PC-9 (cell line): Measurements from ENCODE around the gene ABTB2. TPM values are rescaled to one million over a fixed set of nuclear protein-coding genes. Genes with fewer than 3 reads are reported as not detected.
A peak's percentile ranks its signal among the peaks of the same experiment; 100 is the strongest.

ENCODE experiments used
- BruUV-seq: library from RNA; stranded (reverse); fragments of 400-500 nt; replicated peaks from 2 replicates; lab custom pipeline; 2021; lab: Mats Ljungman, UMichigan
- CTCF ChIA-PET: fragments of 300-600 bp; sonication (Branson Sonifier 250); formaldehyde crosslinking; loops from one replicate; lab custom pipeline; 2022; ENCODE audit warnings: antibody characterized with exemption; lab: Charles Lee
- POLR2A ChIA-PET: fragments of 300-600 bp; sonication (Branson Sonifier 250); formaldehyde crosslinking; loops from one replicate; lab custom pipeline; 2022; ENCODE audit warnings: antibody characterized with exemption; ENCODE audit not compliant: unreplicated experiment; lab: Charles Lee
- DNase-seq, 2 experiments: peaks; one replicate each; pipeline versions ENCODE4 v3.0.0 to v3.0.0-alpha.2; 2015 to 2022; ENCODE audit warnings: mixed read lengths in 1 of 2
- H2AFZ ChIP-seq: fragments of 200-600 bp; sonication (generic); 2 replicates; pipeline ENCODE4 v1.8.1; 2017; ENCODE audit warnings: antibody characterized with exemption
- H3F3A ChIP-seq: fragments of 200-600 bp; sonication (generic); 2 replicates; pipeline ENCODE4 v1.8.1; 2017; ENCODE audit warnings: antibody characterized with exemption, mild to moderate bottlenecking, low read depth; ENCODE audit not compliant: insufficient read depth
- H3K27ac ChIP-seq: fragments of 200-600 bp; sonication (generic); 2 replicates; pipeline ENCODE4 v1.6.1; 2016; ENCODE audit warnings: mixed run types
- H3K27me3 ChIP-seq: fragments of 200-600 bp; sonication (generic); 2 replicates; pipeline ENCODE4 v1.6.1; 2016; ENCODE audit warnings: low read depth, mixed run types; ENCODE audit not compliant: insufficient read depth
- H3K36me3 ChIP-seq: fragments of 200-600 bp; sonication (generic); 2 replicates; pipeline ENCODE4 v1.6.1; 2016; ENCODE audit warnings: low read depth, mixed run types
- H3K4me1 ChIP-seq: fragments of 200-600 bp; sonication (generic); replicated peaks from 2 replicates; pipeline ENCODE4 v1.6.1; 2016; ENCODE audit warnings: mixed run types; ENCODE audit not compliant: insufficient read depth
- H3K4me2 ChIP-seq: fragments of 200-600 bp; sonication (generic); 2 replicates; pipeline ENCODE4 v1.6.1; 2017; ENCODE audit warnings: mixed run types
- H3K4me3 ChIP-seq: fragments of 200-600 bp; sonication (generic); 2 replicates; pipeline ENCODE4 v1.6.1; 2016; ENCODE audit warnings: mixed run types
- H3K79me2 ChIP-seq: fragments of 200-600 bp; sonication (generic); 2 replicates; pipeline ENCODE4 v1.6.1; 2017; ENCODE audit warnings: low read depth, mixed run types
- H3K9me2 ChIP-seq: fragments of 200-600 bp; sonication (generic); 2 replicates; pipeline ENCODE4 v1.8.1; 2017; ENCODE audit warnings: mild to moderate bottlenecking; ENCODE audit not compliant: insufficient read depth
- H3K9me3 ChIP-seq: fragments of 200-600 bp; sonication (generic); 2 replicates; pipeline ENCODE4 v1.8.1; 2016; ENCODE audit warnings: low read depth; ENCODE audit not compliant: insufficient read depth
- H4K20me1 ChIP-seq: fragments of 200-600 bp; sonication (generic); 2 replicates; pipeline ENCODE4 v1.8.1; 2017; ENCODE audit not compliant: insufficient read depth
- EZH2 ChIP-seq: fragments of 200-600 bp; sonication (generic); IDR thresholded peaks from 2 replicates; pipeline ENCODE4 v1.8.0; 2017; ENCODE audit warnings: antibody characterized with exemption, low read depth
- intact Hi-C: fragments of 100-400 bp; cut with micrococcal nuclease; formaldehyde crosslinking; loops from one replicate; pipeline ENCODE4 v1.10.0; 2022; ENCODE audit not compliant: unreplicated experiment
- total RNA-seq: library from RNA; stranded (reverse); gene quantifications from 2 replicates; pipeline ENCODE4 v1.2.3, GENCODE V29; 2021
- TF ChIP-seq, protein P1 (sequence below): fragments of 200-600 bp; sonication (generic); conservative IDR thresholded peaks from 2 replicates; pipeline ENCODE4 v1.6.1; 2017; ENCODE audit warnings: mixed run types, antibody characterized with exemption, mild to moderate bottlenecking, moderate library complexity

ABTB2 gene
- total RNA-seq, 1 experiment from 2014 or later, result 12.9 TPM

- no peak overlapping the region for H3K4me3 ChIP-seq
- H4K20me1 ChIP-seq, result no peaks in the 10 kb centered on the region
- no peak overlapping the region for H2AFZ ChIP-seq
- ChIA-PET CTCF (interaction anchor here (1.0 kb wide), 1 partner anchor 30 kb away, joined by 3 read pairs; no protein-coding TSS in a partner anchor), POLR2A (interaction anchor here (0.6 kb wide), 2 partner anchors 603 to 718 kb away, joined by 4 to 8 read pairs; no protein-coding TSS in a partner anchor)
- no peaks in the 10 kb centered on the region for H3K9me3 ChIP-seq
- H3K27me3 ChIP-seq, result no peaks in the 10 kb centered on the region
- peak; percentile 64 to 98 for DNase-seq
- peaks cover 38% of the 10 kb centered on the region for H3F3A ChIP-seq
- BruUV-seq, result no TSS peak
- H3K9me2 ChIP-seq, result no peaks in the 10 kb centered on the region
- peak overlapping the region; percentile 68 for H3K27ac ChIP-seq
- TF ChIP-seq EZH2, result no peak
- TF ChIP-seq, protein P1, sequence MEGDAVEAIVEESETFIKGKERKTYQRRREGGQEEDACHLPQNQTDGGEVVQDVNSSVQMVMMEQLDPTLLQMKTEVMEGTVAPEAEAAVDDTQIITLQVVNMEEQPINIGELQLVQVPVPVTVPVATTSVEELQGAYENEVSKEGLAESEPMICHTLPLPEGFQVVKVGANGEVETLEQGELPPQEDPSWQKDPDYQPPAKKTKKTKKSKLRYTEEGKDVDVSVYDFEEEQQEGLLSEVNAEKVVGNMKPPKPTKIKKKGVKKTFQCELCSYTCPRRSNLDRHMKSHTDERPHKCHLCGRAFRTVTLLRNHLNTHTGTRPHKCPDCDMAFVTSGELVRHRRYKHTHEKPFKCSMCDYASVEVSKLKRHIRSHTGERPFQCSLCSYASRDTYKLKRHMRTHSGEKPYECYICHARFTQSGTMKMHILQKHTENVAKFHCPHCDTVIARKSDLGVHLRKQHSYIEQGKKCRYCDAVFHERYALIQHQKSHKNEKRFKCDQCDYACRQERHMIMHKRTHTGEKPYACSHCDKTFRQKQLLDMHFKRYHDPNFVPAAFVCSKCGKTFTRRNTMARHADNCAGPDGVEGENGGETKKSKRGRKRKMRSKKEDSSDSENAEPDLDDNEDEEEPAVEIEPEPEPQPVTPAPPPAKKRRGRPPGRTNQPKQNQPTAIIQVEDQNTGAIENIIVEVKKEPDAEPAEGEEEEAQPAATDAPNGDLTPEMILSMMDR, result no peak
- peaks cover 9% of the 10 kb centered on the region for H3K36me3 ChIP-seq
- peaks cover 57% of the 10 kb centered on the region for H3K79me2 ChIP-seq
- H3K4me1 ChIP-seq, result peaks cover 56% of the 10 kb centered on the region
- intact Hi-C loops, result loop anchor here (2.0 to 5.0 kb wide), 2 partner anchors 38 to 58 kb away; no protein-coding TSS in a partner anchor
- H3K4me2 ChIP-seq, result peak overlapping the region; percentile 58
Measured at GRCh38 chr11:34204396-34205279, 153.2 kb downstream of the ABTB2 start.

GRCh38 chr11:34203377-34203871 is 154.4 kb downstream of the ABTB2 start:
- POLR2A ChIA-PET, result no interaction called here
- H3K27ac ChIP-seq, result no peak overlapping the region
- H3K36me3 ChIP-seq, result peaks cover 9% of the 10 kb centered on the region

DNA sequence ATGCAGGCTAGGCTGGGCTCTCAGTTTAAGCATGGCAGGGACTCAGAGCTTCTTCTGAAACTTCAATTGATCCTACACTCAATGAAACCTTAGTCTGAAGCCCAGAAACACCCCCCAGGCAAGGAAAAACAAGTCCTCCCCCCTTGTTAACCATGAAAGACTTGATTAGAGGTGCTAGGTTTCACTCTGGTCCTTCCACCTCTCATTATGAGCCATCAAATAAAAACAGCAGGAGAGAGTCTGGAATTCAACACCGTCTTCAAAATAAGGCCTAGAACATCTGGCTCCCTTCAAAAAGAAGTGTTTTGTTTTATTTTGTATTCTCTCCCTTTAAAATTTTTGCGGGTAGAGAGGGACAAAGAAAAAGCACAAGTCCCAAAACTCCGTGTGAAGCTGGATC is 156.7 kb downstream of the ABTB2 start:
- Histone ChIP-seq H4K20me1 (no peaks in the 10 kb centered on the region), H3K4me2 (no peak overlapping the region), H3F3A (peaks cover 22% of the 10 kb centered on the region), H3K79me2 (peaks cover 35% of the 10 kb centered on the region), H3K27me3 (no peaks in the 10 kb centered on the region), H3K27ac (no peak overlapping the region), H3K9me2 (no peaks in the 10 kb centered on the region), H3K9me3 (no peaks in the 10 kb centered on the region), H3K4me3 (no peak overlapping the region), H3K4me1 (peaks cover 27% of the 10 kb centered on the region), H3K36me3 (peaks cover 9% of the 10 kb centered on the region), H2AFZ (no peak overlapping the region)
- intact Hi-C loops, result no loop called here
- ChIA-PET POLR2A (interaction anchor here (0.6 kb wide), 1 partner anchor 8 kb away, joined by 3 read pairs; no protein-coding TSS in a partner anchor), CTCF (no interaction called here)
- BruUV-seq, result no TSS peak
- TF ChIP-seq EZH2, result no peak
- TF ChIP-seq, protein P1, result no peak
- no peak for DNase-seq

More at GRCh38 chr11:34203377-34203871, 154.4 kb downstream of the ABTB2 start:
- no peak overlapping the region for H2AFZ ChIP-seq
- DNase-seq, result no peak
- intact Hi-C loops, result no loop called here
- no peaks in the 10 kb centered on the region for H3K9me3 ChIP-seq
- H3K9me2 ChIP-seq, result no peaks in the 10 kb centered on the region
- no peaks in the 10 kb centered on the region for H4K20me1 ChIP-seq
- no peak overlapping the region for H3K4me2 ChIP-seq
- no peak overlapping the region for H3K4me3 ChIP-seq
- peaks cover 53% of the 10 kb centered on the region for H3K79me2 ChIP-seq
- H3F3A ChIP-seq, result peaks cover 31% of the 10 kb centered on the region
- BruUV-seq, result no TSS peak
- TF ChIP-seq, protein P1, result no peak
- no peak for TF ChIP-seq EZH2
- H3K4me1 ChIP-seq, result peaks cover 47% of the 10 kb centered on the region
- CTCF ChIA-PET, result no interaction called here
- no peaks in the 10 kb centered on the region for H3K27me3 ChIP-seq
